C4-2B (cell line): ENCODE measurements around the gene EIF5A.
"Not testable (repeated sequence)": the region's sequence is repeated elsewhere in the genome, so short reads cannot be mapped to it uniquely, and the experiment has no call there.

Experiments used
- H3K27ac ChIP-seq: fragments of 450-650 bp; 2 replicates; pipeline ENCODE4 v1.5.1; 2017
- ZFX ChIP-seq: fragments of 450-650 bp; IDR thresholded peaks from 2 replicates; pipeline ENCODE4 v1.6.1; 2017
- TF ChIP-seq, protein P1 (sequence below): fragments of 450-650 bp; conservative IDR thresholded peaks from 2 replicates; pipeline ENCODE4 v1.5.1; 2017; ENCODE audit warnings: mild to moderate bottlenecking

The EIF5A gene

DNA sequence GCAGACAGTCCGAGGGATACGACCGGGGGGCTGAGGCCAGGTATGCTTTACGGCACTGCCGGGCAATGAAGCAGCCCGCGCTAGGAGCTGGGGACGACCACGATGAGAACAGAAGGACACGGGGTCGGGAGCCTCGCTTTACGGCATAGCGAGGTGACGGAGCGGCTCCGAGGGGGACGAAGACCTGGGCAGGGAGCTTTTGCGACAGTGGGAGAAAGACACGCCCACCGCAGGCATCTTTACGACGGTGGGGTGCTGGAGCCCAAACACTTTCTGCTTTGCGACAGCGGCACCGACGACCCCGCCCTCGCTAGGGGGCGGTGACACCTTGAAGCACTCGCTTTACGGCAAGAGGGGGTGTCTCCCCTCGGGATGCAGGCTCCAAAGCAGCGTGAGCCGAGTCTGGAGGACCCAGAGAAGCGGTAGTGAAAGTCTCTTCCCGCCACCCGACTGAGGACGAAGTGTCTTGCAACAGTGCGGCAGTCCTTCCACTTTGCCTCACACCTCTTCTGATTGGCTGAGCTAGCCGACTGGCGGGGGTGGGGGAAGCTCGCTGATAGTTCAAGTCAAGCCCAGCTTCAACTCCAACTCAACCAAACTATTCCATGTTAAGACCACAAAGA, 22.1 kb downstream of the EIF5A start:
- TF ChIP-seq, protein P1, sequence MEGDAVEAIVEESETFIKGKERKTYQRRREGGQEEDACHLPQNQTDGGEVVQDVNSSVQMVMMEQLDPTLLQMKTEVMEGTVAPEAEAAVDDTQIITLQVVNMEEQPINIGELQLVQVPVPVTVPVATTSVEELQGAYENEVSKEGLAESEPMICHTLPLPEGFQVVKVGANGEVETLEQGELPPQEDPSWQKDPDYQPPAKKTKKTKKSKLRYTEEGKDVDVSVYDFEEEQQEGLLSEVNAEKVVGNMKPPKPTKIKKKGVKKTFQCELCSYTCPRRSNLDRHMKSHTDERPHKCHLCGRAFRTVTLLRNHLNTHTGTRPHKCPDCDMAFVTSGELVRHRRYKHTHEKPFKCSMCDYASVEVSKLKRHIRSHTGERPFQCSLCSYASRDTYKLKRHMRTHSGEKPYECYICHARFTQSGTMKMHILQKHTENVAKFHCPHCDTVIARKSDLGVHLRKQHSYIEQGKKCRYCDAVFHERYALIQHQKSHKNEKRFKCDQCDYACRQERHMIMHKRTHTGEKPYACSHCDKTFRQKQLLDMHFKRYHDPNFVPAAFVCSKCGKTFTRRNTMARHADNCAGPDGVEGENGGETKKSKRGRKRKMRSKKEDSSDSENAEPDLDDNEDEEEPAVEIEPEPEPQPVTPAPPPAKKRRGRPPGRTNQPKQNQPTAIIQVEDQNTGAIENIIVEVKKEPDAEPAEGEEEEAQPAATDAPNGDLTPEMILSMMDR: no peak
- TF ChIP-seq ZFX: no peak
- H3K27ac ChIP-seq: peak overlapping the region; percentile 81

DNA sequence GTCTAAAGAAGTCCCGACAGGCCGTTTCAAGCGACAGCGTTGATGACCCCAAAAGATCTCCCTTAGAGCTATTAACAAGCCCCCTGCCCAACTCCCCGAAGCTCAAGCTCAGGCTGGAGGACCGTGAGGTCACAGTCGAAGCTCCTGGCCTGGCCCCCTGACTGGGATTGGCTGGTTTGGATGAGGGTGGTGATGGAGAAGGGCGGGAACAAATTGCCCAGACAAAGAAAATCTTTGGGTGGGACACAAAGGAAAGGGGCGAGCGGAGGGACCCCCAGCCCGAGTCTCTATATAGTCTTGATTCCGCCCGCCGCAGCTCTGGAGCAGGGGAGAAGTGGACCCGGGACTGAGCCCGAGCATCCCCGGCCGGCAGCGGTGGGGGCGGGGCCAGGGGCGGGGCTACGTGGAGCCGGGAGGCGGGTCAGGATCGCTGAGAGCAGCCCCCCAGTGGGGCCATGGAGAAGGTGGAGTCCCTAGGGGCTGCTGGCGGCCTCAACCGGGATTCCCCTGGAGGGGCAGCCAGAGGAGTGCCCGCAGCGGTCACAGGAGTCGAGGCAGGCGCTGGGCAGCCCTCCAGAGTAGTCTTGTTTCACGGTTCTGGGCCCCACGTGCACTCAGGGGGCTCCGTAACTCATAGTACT, 22.7 kb downstream of the EIF5A start:
- no peak for TF ChIP-seq ZFX
- TF ChIP-seq, protein P1: no peak

DNA sequence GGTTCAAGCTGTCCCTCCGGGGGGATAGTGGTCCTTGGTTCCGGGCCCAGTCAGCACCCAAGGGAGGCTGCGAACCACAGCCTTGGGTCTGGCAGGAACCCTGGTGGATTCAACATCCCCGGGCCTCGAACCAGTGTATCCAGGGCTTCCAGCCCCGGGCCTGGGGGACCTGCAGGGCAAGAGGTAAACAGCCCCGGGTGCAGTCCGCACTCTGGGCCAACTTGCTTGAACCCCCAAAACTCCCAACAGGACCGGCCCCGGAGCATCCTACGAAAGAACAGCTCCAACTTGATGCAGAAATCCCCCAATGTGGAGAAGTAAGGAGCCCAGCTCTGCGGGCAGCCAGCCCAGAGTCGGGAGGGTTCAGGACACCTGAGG, 23.2 kb downstream of the EIF5A start:
- peak overlapping the region; percentile 81 for H3K27ac ChIP-seq
- TF ChIP-seq, protein P1: no peak
- TF ChIP-seq ZFX: no peak

More for the DNA sequence above, 22.7 kb downstream of the EIF5A start:
- H3K27ac ChIP-seq: peak overlapping the region; percentile 81

DNA sequence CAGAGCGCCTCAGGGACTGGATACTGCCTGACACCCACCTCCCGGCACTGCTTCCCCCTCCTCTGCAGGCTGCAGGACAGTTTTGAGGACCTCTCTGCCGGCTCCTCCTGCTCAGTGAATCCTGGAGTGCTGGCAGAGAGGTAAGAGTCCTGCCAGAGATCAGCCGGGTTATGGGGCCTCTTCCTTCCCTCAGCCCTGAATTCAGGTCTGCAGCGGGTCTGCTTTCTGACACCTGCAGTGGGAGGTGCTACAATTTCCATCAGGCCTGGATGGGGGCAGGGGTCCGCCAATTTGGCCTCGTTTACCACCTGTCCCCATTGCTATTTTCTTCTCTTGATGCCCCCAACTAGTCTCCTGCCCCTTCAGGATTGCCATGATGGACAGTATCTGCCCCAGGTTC, 24.7 kb downstream of the EIF5A start:
- H3K27ac ChIP-seq: no peak overlapping the region
- no peak for TF ChIP-seq ZFX
- TF ChIP-seq, protein P1: no peak

DNA sequence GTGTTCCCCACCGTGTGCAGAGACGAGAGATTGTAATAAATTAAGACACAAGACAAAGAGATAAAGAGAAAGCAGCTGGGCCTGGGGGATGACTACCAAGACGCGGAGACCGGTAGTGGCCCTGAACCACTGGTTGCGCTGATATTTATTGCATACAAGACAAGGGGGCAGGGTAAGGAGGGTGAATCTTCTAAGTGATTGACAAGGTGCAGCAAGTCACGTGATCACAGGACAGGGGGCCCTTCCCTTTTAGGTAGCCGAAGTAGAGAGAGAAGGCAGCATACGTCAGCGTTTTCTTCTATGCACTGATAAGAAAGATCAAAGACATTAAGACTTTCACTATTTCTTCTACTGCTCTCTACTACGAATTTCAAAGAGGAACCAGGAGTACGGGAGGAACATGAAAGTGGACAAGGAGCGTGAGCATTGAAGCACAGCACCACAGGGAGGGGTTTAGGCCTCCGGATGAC, 25.2 kb downstream of the EIF5A start:
- H3K27ac ChIP-seq: not testable (repeated sequence)

DNA sequence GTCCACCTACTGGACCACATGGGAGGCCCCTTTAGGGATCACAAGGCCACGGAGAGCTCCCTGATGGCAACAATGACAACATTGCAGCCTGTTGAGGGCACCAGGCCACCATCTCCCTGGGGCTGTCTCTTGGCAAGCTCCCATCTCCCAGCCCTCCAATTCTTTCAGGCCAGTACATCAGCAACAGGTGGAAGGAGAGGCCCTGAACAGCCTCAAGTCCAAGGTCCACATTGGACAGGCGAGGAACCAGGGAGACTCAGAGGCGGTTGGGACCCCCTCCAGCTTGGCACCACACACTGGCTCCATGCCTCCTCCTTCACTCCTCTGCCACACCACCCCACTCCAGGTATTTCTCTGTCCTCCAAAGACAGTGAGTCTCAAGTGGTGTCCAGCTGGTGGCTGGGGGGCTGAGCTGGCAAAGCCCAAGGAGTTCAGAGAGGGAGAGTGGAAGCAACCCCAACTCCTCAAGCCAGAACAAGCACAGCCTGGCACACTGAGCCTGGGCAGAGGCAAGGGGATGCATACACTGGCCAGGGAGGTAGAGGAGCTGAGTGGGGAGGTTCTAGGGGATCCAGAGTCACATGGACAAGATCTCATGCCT, 27.6 kb downstream of the EIF5A start:
- TF ChIP-seq, protein P1: no peak
- no peak for TF ChIP-seq ZFX
- no peak overlapping the region for H3K27ac ChIP-seq

DNA sequence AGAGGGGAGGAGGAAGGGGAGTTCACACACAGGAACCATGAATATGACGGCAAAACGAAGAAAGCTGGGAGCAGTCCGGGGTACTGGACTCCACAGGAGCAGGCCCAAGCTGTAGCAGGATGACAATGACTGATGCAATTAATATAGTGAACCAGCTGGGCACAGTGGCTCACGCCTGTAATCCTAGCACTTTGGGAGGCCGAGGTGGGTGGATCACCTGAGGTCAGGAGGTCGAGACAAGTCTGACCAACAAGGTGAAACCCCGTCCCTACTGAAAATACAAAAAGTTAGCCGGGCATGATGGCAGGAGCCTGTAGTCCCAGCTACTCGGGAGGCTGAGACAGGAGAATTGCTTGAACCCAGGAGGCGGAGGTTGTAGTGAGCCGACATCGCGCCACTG, 28.3 kb downstream of the EIF5A start:
- H3K27ac ChIP-seq: not testable (repeated sequence)

DNA sequence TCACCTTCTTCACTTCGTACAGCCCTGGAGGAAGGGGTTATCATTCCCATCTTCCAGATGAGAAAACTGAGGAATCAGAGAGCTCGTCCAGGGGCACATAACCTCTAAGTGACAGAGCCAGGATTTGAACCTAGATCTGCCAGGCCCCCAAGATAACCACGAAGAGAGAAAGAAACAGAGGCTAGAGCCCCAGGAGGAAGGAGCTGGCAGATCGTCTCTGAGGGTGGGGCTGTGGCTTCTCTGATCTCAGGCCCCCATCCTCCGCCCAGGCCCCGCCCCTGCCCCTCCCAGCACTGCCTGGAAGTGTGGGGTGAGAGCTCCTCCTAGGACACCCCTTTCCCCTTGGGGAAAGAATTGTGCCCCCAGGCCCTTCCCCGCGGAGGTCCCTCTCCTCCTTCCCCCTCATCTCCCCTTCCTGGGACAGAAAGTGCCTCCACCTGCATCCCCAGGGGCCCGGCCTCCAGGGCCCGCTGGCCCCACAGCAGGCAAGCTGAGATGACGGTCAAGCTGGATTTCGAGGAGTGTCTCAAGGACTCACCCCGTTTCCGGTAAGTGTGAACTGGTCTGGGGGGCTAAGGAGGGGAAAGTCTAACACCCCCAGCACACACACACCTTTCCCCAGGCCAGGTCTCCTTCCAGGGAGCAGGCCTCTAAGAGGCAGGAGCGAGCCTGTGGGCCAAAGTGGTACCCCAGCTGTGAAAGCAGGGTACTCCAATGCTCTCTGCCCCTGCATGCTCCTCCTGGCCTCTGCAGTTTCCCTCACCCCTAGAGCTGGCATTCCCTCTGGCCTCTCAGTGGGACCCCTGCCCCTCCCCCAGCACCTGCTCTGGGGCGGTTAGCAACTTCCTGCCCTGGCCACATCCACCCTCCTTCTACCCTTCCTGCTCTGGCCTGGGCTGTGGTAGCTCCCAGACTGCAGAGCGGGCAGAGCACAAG, 29.1 kb downstream of the EIF5A start, which contains the start of gene ACAP1:
Gene ACAP1, plus strand, starts transcription at position 290 of the 936 bp plus-strand sequence. Its CDS starts 206 bp downstream, at position 496.
- TF ChIP-seq ZFX: no peak
- TF ChIP-seq, protein P1: no peak
- no peak within 1 kb of the TSS for H3K27ac ChIP-seq

DNA sequence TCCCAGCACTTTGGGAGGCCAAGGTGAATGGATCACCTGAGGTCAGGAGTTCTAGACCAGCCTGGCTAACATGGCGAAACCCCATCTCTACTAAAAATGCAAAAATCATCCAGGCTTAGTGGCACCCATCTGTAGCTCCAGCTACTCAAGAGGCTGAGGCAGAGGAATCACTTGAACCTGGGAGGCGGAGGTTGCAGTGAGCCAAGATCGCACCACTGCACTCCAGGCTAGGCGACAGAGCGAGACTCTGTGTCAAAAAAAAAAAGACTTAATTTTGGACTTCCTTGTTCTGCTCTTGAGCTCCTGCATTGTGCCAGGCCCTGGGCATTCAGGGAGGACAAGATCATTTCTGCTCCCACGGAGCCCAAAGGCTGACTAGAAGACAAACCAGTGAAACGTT, 30.2 kb downstream of the EIF5A start:
- not testable (repeated sequence) for H3K27ac ChIP-seq
